K562 (cell line): Measurements from ENCODE around the gene FEV. TPM values are rescaled to one million over a fixed set of nuclear protein-coding genes. Genes with fewer than 3 reads are reported as not detected.

Experiments
- ARID1B ChIP-seq: fragments of 450-650 bp; IDR thresholded peaks from 2 replicates; pipeline ENCODE4 v1.6.1; 2016; ENCODE audit warnings: antibody characterized with exemption, mild to moderate bottlenecking, inconsistent platforms
- BCL6 ChIP-seq: fragments of 250-450 bp; sonication (Bioruptor Pico); IDR thresholded peaks from 2 replicates; pipeline ENCODE4 v1.4.0; 2020
- ELK3 ChIP-seq: fragments of 450-650 bp; formaldehyde crosslinking; IDR thresholded peaks from 2 replicates; pipeline ENCODE4 v1.4.0; 2020; ENCODE audit warnings: mild to moderate bottlenecking
- FOXK2 ChIP-seq, 2 experiments: fragments of 450-650 bp; IDR thresholded peaks in 1 of 2; conservative IDR thresholded peaks in 1 of 2; 2 replicates each; pipeline ENCODE4 v1.6.1; 2016; ENCODE audit warnings: low read depth in 2 of 2, mild to moderate bottlenecking in 1 of 2
- GABPA ChIP-seq: fragments of 200-800 bp; sonication (Bioruptor generic); conservative IDR thresholded peaks from 2 replicates; pipeline ENCODE4 v1.6.1; 2016; ENCODE audit warnings: low read depth, missing genetic modification characterization, missing compliant biosample characterization
- JUN ChIP-seq, 2 experiments: sonication (generic) in 1 of 2; formaldehyde crosslinking in 1 of 2; IDR thresholded peaks; 2 replicates each; pipeline versions ENCODE4 v1.6.1 to v1.8.0; 2012 to 2022; ENCODE audit warnings: borderline replicate concordance in 2 of 2, mild to moderate bottlenecking in 2 of 2, improper control_type of control experiment in 1 of 2, low read depth in 1 of 2, low read length in 1 of 2, missing genetic modification reagents in 1 of 2
- MAX ChIP-seq: sonication (generic); formaldehyde crosslinking; IDR thresholded peaks from 2 replicates; pipeline ENCODE4 v1.9.0; 2022; ENCODE audit warnings: mild to moderate bottlenecking, missing genetic modification reagents
- POLR2G ChIP-seq: fragments of 200-400 bp; formaldehyde crosslinking; IDR thresholded peaks from 2 replicates; pipeline ENCODE4 v1.6.1; 2017; ENCODE audit warnings: low read depth, mild to moderate bottlenecking, antibody characterized with exemption, low read length, moderate library complexity
- PRPF4 ChIP-seq: fragments of 200-400 bp; formaldehyde crosslinking; IDR thresholded peaks from one replicate; pipeline ENCODE4 v1.6.1; 2017; ENCODE audit warnings: low read length, low read depth, mild to moderate bottlenecking; ENCODE audit not compliant: insufficient read depth, poor library complexity, severe bottlenecking
- RBBP5 ChIP-seq: fragments of 200-600 bp; sonication (generic); IDR thresholded peaks from 2 replicates; pipeline ENCODE4 v1.6.1; 2012; ENCODE audit warnings: borderline replicate concordance, mild to moderate bottlenecking, low read length, control low read depth, inconsistent platforms; ENCODE audit not compliant: insufficient read depth, poor library complexity, severe bottlenecking
- RBM17 ChIP-seq: fragments of 200-400 bp; formaldehyde crosslinking; IDR thresholded peaks from 2 replicates; pipeline ENCODE4 v1.6.1; 2017; ENCODE audit warnings: low read depth, mild to moderate bottlenecking, low read length, borderline replicate concordance
- RCOR1 ChIP-seq, 2 experiments: IDR thresholded peaks; 2 replicates each; pipeline ENCODE4 v1.6.1; 2012; ENCODE audit warnings: low read depth in 2 of 2, low read length in 2 of 2, borderline replicate concordance in 1 of 2, improper control_type of control experiment in 1 of 2
- SUPT5H ChIP-seq: fragments of 450-650 bp; IDR thresholded peaks from 2 replicates; pipeline ENCODE4 v1.6.1; 2016
- TAF15 ChIP-seq: fragments of 200-400 bp; formaldehyde crosslinking; IDR thresholded peaks from 2 replicates; pipeline ENCODE4 v1.6.1; 2017; ENCODE audit warnings: mild to moderate bottlenecking, low read depth, low read length, moderate library complexity
- TCF7L2 ChIP-seq: fragments of 150-350 bp; IDR thresholded peaks from 2 replicates; pipeline ENCODE4 v1.6.1; 2016; ENCODE audit warnings: low read depth, mild to moderate bottlenecking, low read length, moderate library complexity
- TRIM24 ChIP-seq, 2 experiments: fragments of 450-650 bp; IDR thresholded peaks; 2 replicates each; pipeline ENCODE4 v1.6.1; 2016
- USF1 ChIP-seq: sonication (generic); formaldehyde crosslinking; IDR thresholded peaks from 2 replicates; pipeline ENCODE4 v1.9.0; 2022; ENCODE audit warnings: mild to moderate bottlenecking, missing genetic modification reagents
- XRCC3 ChIP-seq: fragments of 450-650 bp; IDR thresholded peaks from 2 replicates; pipeline ENCODE4 v1.6.1; 2017; ENCODE audit warnings: mild to moderate bottlenecking, moderate library complexity
- ZNF146 ChIP-seq: IDR thresholded peaks from one replicate; pipeline ENCODE4 v1.6.1; 2018; ENCODE audit warnings: missing compliant biosample characterization; ENCODE audit not compliant: unreplicated experiment
- ZNF444 ChIP-seq: fragments of 250-450 bp; sonication (Bioruptor Pico); IDR thresholded peaks from 2 replicates; pipeline ENCODE4 v1.4.0; 2020; ENCODE audit warnings: mild to moderate bottlenecking, moderate library complexity
- ZNF79 ChIP-seq: fragments of 250-450 bp; sonication (Bioruptor Pico); IDR thresholded peaks from 2 replicates; pipeline ENCODE4 v1.4.0; 2020; ENCODE audit warnings: low read depth, mild to moderate bottlenecking, moderate library complexity
- polyA plus RNA-seq, 8 experiments: library from polyadenylated mRNA; depleted of rRNA in 4 of 8; stranded (reverse) in 5 of 8; unstranded in 3 of 8; fragments of >200 nt; fragmentation: Nextera tagmentation in 2 of 8; fragmentation: Illumina TruSeq in 1 of 8; extraction: Ambion mirVana in 2 of 8; extraction: Trizol in 1 of 8; gene quantifications; 2 replicates each; pipeline versions ENCODE4 v1.2.1 to v1.2.3, GENCODE V29; 2011 to 2014; ENCODE audit warnings: inconsistent platforms in 1 of 8, missing spikeins in 1 of 8
- total RNA-seq, 7 experiments: library from RNA; depleted of rRNA in 6 of 7; stranded (reverse); fragments of >200 nt in 6 of 7; fragmentation: Illumina TruSeq in 2 of 7; extraction: Trizol in 2 of 7; gene quantifications; 2 replicates each; pipeline versions ENCODE4 v1.2.1 to v1.2.3, GENCODE V29; 2011 to 2021; ENCODE audit warnings: low replicate concordance in 1 of 7
- TF ChIP-seq, protein P1 (sequence below): fragments of 200-800 bp; sonication (Bioruptor generic); IDR thresholded peaks from 2 replicates; pipeline ENCODE4 v1.6.1; 2017; ENCODE audit warnings: missing genetic modification characterization, missing compliant biosample characterization
- TF ChIP-seq, protein P2 (sequence below): sonication (generic); formaldehyde crosslinking; IDR thresholded peaks from 2 replicates; pipeline ENCODE4 v1.8.1; 2023; ENCODE audit warnings: mild to moderate bottlenecking, missing genetic modification reagents, moderate library complexity

The FEV gene
- total and polyA plus RNA-seq, 9 of the 15 experiments (the other 6 are each of a cell fraction or from before 2014, with no cell fraction given) = 0.08 to 1.6 (median 0.62) TPM; not detected in 1

DNA sequence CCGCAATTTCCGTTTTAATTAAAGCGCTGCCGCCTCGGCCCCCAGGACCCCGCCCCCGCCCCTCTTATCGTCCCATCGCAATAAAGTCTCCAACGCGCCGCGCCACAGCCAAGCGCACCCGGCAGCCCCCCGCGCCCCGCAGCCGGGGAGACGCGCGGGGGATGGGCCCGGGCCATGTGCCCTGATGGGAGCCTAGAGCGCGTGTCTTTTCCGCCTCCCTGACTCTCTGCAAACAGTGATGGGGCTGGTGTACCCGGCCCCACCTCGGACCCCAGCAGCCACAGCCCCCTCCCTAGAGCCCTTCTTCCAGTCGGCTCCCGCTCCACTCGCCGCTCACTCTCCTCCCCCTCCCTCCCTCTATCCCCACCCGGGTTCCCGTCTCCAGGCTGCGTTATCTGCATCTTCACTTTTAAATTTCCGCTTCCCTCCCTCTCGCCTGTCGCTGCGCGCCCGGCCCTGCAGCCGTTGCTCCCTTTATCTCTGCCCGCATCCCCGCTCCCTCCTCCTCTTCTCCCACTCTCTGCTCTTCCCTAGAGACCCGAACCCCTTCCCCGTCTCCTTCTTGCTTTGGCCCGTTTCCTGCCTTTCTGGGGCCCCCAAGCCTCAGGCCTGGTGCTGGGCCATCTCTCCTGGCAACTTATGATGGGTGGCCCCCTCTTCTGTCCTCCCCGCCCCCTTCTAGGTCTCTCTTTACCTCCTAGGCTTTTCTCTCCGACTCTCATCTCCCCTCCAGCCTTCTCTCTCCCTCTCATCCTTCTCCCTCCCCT lies 524 bp upstream of the FEV start (continued):
- TF ChIP-seq RCOR1 (IDR thresholded peaks at IDR 0.05; ENCODE audit: borderline replicate concordance in 1 of 2, low read depth in 2 of 2, low read length in 2 of 2) (peak in 1 of 2 experiments; percentile 51; a peak in 1 of 4 replicates), MAX (CRISPR knock-in tag) (peak; percentile 79), ZNF79 (CRISPR knock-in tag) (no peak), POLR2G (peak; percentile 35; the same call in 1 of the 2 replicates), RBBP5 (no peak), RBM17 (no peak), BCL6 (no peak), TCF7L2 (no peak), ZNF146 (CRISPR knock-in tag) (no peak), TAF15 (no peak), XRCC3 (no peak), TRIM24 (IDR thresholded peaks at IDR 0.05) (0 out of 4 replicates have a peak, but pooled peaks of 1 of the 2 experiments have one; percentile 33), ARID1B (0 out of 2 replicates have a peak, but pooled peaks have one; percentile 24), GABPA (tag) (peak; percentile 51; the same call in 1 of the 2 replicates), ZNF444 (CRISPR knock-in tag) (peak; percentile 88), FOXK2 (conservative IDR thresholded peaks at IDR 0.05 in 1 of 2, IDR thresholded peaks at IDR 0.05 in 1 of 2; ENCODE audit: low read depth in 2 of 2) (no peak), JUN (IDR thresholded peaks at IDR 0.05; ENCODE audit: borderline replicate concordance, low read depth, low read length) (no peak), JUN (CRISPR knock-in tag; IDR thresholded peaks at IDR 0.05; ENCODE audit: borderline replicate concordance) (no peak), SUPT5H (no peak), ELK3 (no peak), USF1 (CRISPR knock-in tag) (no peak), PRPF4 (no peak)
- TF ChIP-seq, protein P1, sequence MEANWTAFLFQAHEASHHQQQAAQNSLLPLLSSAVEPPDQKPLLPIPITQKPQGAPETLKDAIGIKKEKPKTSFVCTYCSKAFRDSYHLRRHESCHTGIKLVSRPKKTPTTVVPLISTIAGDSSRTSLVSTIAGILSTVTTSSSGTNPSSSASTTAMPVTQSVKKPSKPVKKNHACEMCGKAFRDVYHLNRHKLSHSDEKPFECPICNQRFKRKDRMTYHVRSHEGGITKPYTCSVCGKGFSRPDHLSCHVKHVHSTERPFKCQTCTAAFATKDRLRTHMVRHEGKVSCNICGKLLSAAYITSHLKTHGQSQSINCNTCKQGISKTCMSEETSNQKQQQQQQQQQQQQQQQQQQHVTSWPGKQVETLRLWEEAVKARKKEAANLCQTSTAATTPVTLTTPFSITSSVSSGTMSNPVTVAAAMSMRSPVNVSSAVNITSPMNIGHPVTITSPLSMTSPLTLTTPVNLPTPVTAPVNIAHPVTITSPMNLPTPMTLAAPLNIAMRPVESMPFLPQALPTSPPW (CRISPR knock-in tag) = peak; percentile 77
- TF ChIP-seq, protein P2, sequence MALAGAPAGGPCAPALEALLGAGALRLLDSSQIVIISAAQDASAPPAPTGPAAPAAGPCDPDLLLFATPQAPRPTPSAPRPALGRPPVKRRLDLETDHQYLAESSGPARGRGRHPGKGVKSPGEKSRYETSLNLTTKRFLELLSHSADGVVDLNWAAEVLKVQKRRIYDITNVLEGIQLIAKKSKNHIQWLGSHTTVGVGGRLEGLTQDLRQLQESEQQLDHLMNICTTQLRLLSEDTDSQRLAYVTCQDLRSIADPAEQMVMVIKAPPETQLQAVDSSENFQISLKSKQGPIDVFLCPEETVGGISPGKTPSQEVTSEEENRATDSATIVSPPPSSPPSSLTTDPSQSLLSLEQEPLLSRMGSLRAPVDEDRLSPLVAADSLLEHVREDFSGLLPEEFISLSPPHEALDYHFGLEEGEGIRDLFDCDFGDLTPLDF = no peak
